ENCODE measurements around the gene PTPRN2. TPM values are rescaled to one million over a fixed set of nuclear protein-coding genes. Genes with fewer than 3 reads are reported as not detected.

PTPRN2 gene
- total RNA-seq, 1 donor from 2014 or later = 1.8 TPM

DNA sequence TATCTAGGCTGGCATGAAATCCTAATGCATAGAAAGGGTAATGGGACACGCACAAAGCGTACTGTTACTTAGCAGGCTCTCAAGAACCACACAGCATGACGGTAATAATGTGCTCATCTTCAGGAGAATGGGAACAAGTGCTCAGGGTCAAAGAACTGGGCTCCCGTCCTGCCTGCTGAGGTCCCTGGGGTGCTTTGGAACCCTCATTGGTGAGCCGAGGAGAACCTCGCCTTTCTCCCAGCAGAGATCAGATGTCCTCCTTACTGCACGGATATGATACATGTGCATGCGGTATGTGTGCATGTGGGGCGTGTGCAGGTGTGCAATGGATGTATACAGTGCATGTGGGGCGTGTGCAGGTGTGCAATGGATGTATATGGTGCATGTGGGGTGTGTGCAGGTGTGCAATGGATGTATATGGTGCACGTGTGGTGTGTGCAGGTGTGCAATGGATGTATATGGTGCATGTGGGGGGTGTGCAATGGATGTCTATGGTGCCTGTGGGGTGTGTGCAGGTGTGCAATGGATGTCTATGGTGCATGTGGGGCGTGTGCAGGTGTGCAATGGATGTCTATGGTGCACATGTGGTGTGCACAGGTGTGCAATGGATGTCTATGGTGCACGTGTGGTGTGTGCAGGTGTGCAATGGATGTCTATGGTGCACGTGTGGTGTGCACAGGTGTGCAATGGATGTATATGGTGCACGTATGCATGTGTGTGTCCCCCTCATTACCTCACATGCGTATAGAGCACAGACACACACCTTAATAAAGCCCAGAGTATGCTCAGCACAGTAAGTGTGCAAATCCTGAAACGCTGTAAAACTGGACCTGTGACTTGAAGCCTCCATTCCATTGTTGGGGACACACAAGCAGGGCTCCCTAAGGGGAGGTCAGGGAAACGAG, 336.3 kb downstream of the PTPRN2 start:
- Mint-ChIP-seq H3K27ac (no peak overlapping the region), H3K36me3 (ENCODE audit: low read depth) (no peaks in the 10 kb centered on the region), H3K4me3 (no peak overlapping the region), H3K27me3 (no peaks in the 10 kb centered on the region), H3K4me1 (no peaks in the 10 kb centered on the region), H3K9me3 (peaks cover 4% of the 10 kb centered on the region)
- ChIA-PET CTCF (no interaction called here), POLR2A (no interaction called here)
- ATAC-seq (ENCODE audit: low read depth) (no peak), DNase-seq (no peak)
- TF ChIP-seq, protein P1, sequence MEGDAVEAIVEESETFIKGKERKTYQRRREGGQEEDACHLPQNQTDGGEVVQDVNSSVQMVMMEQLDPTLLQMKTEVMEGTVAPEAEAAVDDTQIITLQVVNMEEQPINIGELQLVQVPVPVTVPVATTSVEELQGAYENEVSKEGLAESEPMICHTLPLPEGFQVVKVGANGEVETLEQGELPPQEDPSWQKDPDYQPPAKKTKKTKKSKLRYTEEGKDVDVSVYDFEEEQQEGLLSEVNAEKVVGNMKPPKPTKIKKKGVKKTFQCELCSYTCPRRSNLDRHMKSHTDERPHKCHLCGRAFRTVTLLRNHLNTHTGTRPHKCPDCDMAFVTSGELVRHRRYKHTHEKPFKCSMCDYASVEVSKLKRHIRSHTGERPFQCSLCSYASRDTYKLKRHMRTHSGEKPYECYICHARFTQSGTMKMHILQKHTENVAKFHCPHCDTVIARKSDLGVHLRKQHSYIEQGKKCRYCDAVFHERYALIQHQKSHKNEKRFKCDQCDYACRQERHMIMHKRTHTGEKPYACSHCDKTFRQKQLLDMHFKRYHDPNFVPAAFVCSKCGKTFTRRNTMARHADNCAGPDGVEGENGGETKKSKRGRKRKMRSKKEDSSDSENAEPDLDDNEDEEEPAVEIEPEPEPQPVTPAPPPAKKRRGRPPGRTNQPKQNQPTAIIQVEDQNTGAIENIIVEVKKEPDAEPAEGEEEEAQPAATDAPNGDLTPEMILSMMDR (IDR thresholded peaks at IDR 0.05) = no peak
- intact Hi-C loops (cut with micrococcal nuclease) = no loop called here

DNA sequence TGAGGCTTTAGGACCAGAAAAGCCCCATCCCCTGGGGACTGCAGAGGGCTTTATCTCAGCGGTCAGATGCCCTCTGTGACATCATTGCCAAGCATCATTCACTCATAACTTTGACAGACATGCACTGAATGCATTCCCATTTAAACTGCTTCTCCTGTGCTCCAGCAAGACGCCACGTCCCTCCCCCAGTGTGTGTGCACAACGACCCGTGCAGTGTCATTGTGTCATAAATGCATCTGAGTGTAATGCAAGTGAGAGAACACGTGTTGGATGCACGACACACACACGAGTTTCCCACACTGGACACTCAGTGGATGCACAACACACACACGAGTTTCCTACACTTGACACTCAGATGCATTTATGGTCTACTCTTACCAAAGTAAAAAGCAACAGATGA, 337.9 kb downstream of the PTPRN2 start:
- CTCF ChIA-PET = no interaction called here
- ATAC-seq (ENCODE audit: low read depth) (no peak), DNase-seq (no peak)
- Mint-ChIP-seq H3K27ac (no peak overlapping the region), H3K4me3 (no peak overlapping the region), H3K27me3 (no peaks in the 10 kb centered on the region), H3K9me3 (peaks cover 4% of the 10 kb centered on the region), H3K36me3 (ENCODE audit: low read depth) (no peaks in the 10 kb centered on the region), H3K4me1 (no peaks in the 10 kb centered on the region)
- intact Hi-C loops (cut with micrococcal nuclease) = no loop called here
- POLR2A ChIA-PET = no interaction called here
- TF ChIP-seq, protein P1 (IDR thresholded peaks at IDR 0.05) = no peak

DNA sequence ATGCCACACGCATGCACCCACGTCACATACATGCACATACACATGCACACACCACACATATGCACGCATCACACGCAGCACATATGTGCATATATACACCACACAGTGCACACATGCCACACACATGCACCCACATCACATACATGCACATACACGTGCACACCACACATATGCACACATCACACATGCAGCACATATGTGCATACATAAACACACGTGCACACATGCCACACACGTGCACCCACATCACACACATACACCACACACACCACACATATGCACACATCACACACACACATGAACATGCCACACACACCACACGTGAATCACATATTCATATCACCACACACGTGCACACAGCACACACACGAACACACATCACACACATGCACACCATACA, 338.8 kb downstream of the PTPRN2 start:
- ChIA-PET POLR2A (no interaction called here), CTCF (no interaction called here)
- H3K36me3 Mint-ChIP-seq (ENCODE audit: low read depth) = no peaks in the 10 kb centered on the region
- no peak for ATAC-seq (ENCODE audit: low read depth)
- no peaks in the 10 kb centered on the region for H3K27me3 Mint-ChIP-seq
- peaks cover 4% of the 10 kb centered on the region for H3K9me3 Mint-ChIP-seq
- no peaks in the 10 kb centered on the region for H3K4me1 Mint-ChIP-seq
- no peak overlapping the region for H3K4me3 Mint-ChIP-seq
- no peak overlapping the region for H3K27ac Mint-ChIP-seq
- TF ChIP-seq, protein P1 (IDR thresholded peaks at IDR 0.05) = no peak
- intact Hi-C loops (cut with micrococcal nuclease) = no loop called here
- DNase-seq = no peak

DNA sequence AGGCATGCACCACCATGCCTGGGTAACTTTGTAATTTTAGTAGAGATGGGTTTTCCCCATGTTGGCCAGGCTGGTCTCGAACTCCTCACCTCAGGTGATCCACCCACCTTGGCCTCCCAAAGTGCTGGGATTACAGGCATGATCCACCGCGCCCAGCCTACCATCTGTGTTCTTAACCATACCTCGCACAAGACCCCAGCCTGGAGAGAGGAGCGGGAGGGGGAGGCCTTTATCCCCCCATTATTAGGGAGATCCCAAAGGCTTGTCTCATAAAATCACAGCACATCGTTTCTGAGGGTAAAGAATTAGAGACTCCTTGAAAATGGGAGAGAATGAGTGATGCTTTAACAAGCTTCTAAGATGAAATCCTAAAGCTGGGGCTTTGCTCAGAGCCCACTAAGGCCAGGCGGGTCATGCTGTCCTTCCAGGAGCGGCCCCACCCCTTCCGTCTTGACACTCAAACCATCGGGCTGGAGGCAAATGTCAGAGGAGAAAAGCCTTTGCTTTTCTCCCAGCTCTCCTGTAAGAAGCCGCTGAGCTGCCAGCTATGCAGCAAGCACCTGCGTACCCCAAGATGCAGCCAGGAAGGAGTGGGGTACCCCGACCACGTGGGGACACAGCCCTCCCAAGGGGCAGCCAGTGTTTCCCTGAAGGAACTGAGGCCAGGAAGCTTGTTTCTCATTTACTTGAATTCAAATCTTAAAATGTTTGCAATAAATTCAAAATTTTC, 339.7 kb downstream of the PTPRN2 start:
- intact Hi-C loops (cut with micrococcal nuclease) = no loop called here
- Mint-ChIP-seq H3K27me3 (no peaks in the 10 kb centered on the region), H3K36me3 (ENCODE audit: low read depth) (no peaks in the 10 kb centered on the region), H3K4me3 (no peak overlapping the region), H3K27ac (no peak overlapping the region), H3K9me3 (peaks cover 4% of the 10 kb centered on the region), H3K4me1 (no peaks in the 10 kb centered on the region)
- no peak for DNase-seq
- CTCF ChIA-PET = no interaction called here
- TF ChIP-seq, protein P1 (IDR thresholded peaks at IDR 0.05) = no peak
- no peak for ATAC-seq (ENCODE audit: low read depth)
- POLR2A ChIA-PET = no interaction called here

DNA sequence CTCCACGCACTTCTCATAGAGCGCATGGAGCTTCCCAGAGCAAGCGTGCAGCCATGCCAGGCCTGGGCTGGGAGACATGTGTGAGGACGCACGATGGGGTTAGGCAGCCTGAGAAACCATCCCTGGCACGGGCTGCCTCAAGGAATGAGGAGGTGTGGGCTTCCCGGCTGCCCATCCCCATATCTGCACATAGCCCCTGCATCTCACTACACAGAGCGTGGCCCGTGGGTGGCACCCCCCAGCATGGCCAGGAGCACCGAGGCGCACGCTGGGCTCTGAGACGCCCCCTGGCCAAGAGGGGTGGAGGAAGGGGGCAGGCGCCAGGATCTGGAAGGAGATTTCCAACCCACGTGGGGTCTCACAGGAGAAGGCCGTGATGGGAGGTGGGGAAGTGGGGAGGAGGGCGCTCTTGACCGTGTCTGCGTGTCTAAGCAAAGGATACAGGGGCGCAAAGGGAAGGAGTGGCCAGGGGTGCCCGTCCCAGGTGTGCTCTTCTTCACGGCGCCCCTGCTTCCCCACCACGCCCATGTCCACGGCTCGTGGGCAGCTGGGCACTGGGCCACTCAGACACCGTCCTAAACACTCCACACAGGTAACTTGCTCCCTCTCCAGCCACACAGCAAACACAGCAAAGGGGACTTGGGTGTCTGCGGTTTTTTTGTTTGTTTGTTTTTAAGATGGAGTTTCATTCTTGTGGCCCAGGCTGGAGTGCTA, 340.5 kb downstream of the PTPRN2 start:
- DNase-seq (no peak), ATAC-seq (ENCODE audit: low read depth) (no peak)
- ChIA-PET CTCF (no interaction called here), POLR2A (no interaction called here)
- Mint-ChIP-seq H3K27me3 (no peaks in the 10 kb centered on the region), H3K36me3 (ENCODE audit: low read depth) (no peaks in the 10 kb centered on the region), H3K9me3 (peaks cover 4% of the 10 kb centered on the region), H3K4me3 (no peak overlapping the region), H3K27ac (no peak overlapping the region), H3K4me1 (no peaks in the 10 kb centered on the region)
- TF ChIP-seq, protein P1 (IDR thresholded peaks at IDR 0.05) = no peak
- intact Hi-C loops (cut with micrococcal nuclease) = no loop called here
